Measurements from ENCODE around the gene THSD7B.
"Not testable (repeated sequence)": the region's sequence is repeated elsewhere in the genome, so short reads cannot be mapped to it uniquely, and the experiment has no call there.

The THSD7B gene

GRCh38 chr2:137570484-137570883, 805.1 kb downstream of the THSD7B start:
- DNase-seq (ENCODE audit: low spot score), result no peak

DNA sequence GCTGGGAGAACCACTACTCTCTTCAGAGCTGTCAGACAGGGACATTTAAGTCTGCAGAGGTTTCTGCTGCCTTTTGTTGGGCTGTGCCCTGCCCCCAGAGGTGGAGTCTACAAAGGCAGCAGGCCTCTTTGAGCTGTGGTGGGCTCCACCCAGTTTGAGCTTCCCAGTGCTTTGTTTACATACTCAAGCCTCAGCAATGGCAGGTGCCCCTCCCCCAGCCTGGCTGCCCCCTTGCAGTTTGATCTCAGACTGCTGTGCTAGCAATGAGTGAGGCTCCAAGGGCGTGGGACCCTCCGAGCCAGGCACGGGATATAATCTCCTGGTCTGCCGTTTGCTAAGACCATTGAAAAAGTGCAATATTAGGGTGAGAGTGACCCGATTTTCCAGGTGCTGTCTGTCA, 822.5 kb downstream of the THSD7B start:
- DNase-seq (ENCODE audit: low spot score), result not testable (repeated sequence)

DNA sequence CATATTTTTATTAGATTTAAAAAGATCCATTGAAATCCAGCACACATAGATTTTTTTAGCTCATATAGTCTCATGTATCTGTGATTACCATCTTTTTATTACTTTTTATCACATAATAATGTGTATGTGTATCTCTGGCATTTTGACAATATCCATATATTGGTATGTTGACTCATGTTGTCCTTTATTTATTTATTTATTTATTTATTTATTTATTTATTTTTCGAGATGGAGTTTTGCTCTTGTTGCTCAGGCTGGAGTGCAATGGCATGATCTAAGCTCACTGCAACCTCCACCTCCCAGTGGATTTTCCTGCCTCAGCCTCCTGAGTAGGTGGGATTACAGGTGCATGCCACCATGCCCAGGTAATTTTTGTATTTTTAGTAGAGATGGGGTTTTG, 823.2 kb downstream of the THSD7B start:
- DNase-seq (ENCODE audit: low spot score), result not testable (repeated sequence)

GRCh38 chr2:137590102-137590501, 824.8 kb downstream of the THSD7B start:
- DNase-seq (ENCODE audit: low spot score), result no peak

DNA sequence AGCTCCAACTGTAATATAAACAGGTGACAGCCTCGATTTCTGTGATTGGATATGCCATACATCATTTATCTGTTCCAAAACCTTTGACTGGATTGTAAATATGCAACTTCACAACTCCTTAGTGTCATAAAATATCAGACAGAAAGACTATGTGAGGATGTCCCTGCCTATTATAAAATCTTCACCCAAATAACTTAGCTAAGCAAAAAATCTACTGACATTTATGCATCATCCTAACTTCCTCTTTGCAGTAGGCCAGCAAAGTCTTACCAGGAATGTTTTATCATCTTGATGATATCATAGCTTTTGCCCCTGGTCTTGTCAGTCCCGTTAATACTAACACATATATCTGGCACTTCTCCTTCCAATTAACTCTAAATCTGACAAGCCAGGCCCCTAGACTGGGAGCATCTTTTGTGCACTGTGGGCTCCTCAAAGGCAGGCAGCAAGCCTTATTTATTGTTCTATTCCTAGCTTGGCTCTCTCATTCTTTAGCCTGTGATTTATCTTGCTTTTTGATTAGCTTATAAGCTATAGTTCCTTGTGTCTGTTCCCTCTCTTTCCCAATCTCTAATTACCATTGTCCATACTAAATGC, 842.5 kb downstream of the THSD7B start:
- DNase-seq (ENCODE audit: low spot score), result no peak

DNA sequence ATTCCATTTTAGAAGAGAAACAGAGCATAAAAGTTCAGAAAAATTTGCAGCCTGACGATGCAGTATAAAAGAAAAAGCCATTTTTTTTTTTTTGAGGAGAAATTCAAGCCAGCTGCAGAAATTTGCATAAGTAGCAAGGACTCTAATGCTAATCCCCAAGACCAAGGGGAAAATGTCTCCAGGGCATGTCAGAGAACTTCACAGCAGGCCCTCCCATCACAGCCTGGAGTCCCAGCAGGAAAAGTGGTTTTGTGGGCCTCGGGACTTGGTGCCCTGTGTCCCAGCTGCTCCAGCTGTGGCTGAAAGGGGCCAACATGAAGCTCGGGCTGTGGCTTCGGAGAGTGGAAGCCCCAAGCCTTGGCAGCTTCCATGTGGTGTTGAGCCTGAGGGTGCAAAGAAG, 873.6 kb downstream of the THSD7B start:
- no peak for DNase-seq (ENCODE audit: low spot score)

- DNase-seq (ENCODE audit: low spot score), result no peak
Measured at GRCh38 chr2:137644731-137645130, 879.4 kb downstream of the THSD7B start.

DNA sequence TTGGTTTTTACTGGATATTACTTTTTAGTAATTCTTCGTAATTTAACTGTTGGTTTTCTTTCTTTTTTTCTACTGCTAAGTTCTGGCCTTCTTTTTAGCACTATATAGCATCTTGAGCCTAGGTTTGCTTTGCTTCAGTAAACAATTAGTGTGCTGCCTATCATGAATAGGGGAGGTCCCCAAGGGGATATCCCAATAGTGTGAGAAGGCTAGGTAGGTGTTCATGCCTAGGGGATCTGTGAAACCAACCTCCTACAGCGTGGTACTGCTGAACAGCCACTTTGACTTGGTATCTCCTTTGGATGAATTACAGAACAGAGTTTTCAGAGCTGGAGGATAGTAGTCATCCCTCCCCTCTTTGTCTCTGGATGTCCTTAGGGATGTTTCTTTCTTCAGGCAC, 888.7 kb downstream of the THSD7B start:
- no peak for DNase-seq (ENCODE audit: low spot score)

DNA sequence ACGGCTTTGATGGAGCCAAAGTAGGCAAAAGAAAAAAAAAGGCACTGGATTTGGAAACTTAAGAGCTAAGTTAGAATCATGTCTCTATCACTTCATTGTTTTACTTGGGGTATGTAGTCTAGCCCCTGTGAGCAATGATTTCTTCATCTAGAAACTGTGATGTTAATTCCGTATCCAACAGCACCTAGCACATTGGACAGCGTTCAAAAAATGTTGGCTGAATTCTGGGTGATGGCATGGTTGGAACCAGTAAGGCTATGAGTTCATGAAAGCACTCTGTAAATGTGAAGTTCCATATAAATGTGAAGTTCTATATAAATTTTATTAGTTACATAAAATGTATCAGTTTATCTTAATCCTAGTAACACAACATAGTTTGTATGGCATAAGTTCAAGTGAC, 890.5 kb downstream of the THSD7B start:
- no peak for DNase-seq (ENCODE audit: low spot score)

DNA sequence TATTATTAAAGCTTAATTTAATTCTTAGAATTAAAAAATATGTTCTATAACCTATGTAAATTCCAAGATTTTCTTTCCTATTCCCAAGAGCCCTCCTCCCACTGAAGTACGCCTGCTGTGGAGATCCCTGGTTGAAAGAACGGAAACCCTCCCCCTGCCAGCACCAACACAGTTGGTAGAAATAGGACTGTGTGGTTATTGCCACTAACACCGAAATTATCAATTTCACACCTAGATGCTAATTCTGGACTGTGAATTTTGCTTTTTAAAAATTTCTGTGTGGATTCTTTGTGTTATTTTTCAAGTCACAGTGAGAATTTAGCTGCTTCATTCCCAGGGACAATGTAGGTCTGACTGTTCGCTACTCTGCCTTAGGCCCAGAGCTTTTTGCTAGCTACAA, 893.1 kb downstream of the THSD7B start:
- no peak for DNase-seq (ENCODE audit: low spot score)

DNA sequence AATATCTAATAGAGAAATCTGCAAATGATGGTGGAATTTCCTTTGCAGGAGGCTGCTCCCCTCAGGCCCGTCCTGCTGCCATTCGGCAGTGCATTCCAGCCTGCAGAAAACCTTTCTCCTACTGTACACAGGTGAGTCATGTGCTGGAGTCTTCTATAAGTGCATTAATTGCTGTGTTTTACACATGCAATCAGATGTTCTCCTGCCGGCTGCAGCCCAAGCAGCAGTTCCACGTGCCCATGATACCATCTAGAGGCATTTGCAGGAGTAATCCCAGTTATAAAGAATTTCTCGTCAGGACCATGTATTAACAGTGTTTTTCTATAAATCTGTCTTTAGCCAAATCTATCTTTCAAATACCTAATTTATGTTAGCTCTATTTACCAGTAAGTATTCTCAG, 894.3 kb downstream of the THSD7B start:
- peak; percentile 67 for DNase-seq (ENCODE audit: low spot score)

DNA sequence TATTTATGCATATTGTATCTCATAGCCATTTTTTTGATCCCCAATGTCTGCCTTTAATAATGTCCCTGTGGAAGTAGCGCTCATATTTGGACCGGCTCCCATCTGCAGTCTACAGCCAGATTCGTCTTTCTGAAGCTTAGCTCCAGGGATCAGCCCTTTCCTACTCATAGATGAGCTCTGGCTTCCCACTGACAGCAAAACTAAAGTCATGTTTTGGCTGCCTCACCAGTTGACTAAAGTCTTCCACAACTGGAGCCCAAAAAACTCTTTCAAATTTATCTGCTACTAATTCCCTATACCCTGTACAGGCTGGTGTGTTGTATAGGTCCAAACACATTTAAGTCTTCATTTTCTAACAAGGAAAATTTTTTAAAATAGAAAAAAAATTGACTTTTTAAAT, 904.8 kb downstream of the THSD7B start:
- no peak for DNase-seq (ENCODE audit: low spot score)

DNA sequence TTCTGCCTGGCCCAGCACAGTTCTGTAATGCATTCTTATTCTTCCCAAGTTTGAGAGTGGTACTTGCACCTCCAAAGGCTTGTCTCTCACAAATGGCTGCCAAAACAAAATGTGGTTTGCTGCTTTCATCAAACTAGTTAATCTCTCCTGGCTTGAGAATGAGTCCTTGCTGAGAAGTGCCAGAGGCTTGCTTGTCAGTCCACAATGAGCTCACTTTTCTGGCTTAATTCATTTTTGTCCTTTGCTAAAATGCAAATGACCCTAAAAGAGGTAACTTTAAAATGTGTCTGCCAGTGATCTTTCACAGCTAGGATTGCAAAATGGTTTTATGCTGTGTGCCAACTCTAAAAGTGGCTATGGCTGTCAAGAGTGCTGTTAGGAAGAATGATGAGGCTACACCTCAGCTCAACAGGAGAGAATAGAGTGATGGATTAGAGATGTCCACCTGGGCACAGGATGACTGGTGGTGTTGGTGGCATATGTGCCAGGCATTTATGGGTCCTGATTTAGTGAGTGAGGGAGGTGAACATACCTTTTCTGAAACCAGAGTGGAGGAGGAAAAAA, 907.7 kb downstream of the THSD7B start:
- no peak for DNase-seq (ENCODE audit: low spot score)

DNA sequence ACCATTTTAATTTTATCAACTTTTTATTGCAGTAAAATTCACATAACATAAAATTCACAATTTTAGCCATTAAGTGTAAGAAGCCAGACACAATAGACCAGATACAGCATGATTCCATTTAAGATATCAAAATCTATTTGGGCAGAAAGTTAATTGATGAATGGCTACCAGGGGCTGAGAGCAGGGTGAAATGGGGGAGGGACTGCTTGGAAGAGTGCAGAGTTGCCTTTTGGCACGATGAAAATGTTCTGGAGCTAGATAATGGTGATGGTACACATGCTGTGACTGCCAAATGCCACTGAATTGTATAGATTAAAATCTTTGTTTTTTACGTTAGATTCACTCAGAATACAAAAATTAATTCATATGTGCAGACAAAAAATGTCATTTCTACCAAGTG, 909.6 kb downstream of the THSD7B start:
- DNase-seq (ENCODE audit: low spot score), result no peak

- no peak for DNase-seq (ENCODE audit: low spot score)
Measured at GRCh38 chr2:137675584-137676327, 910.4 kb downstream of the THSD7B start.

DNA sequence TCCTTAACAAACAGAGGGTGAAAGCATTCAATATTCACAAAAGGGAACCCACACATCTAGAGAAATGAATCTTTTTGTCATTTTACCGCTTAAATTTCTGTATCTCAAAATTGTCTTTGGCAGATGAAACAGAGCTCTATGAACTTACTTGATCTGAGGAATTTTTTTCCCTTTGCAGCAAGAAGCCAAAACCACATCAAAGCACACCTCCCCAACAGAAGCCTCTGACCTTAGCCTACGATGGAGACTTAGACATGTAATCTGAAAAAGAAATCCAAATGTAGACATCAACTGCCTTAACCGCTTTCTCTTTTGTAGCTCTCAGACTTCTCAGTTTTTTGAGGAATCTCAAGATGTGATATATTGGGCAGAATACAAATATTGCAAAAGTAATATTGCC, 911.0 kb downstream of the THSD7B start:
- peak; percentile 8 for DNase-seq (ENCODE audit: low spot score)

DNA sequence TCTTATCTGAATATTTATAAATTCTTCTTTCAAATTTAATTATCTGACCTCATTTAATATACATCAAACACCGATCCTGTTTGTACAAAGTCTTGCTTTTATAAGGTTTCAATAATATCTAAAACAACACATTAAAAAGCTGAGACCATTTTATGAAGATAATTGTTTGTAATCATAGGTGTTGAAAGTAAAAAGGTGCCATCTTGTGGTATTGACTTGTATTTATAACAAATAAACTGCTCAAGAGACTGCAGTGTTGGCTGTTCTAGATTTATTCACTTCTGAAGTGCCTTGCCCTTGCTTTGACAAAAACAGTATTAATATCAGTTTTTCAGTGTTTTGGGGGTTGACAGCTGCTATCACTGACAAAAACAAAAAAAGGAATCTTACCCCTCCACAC, 912.1 kb downstream of the THSD7B start:
- no peak for DNase-seq (ENCODE audit: low spot score)

DNA sequence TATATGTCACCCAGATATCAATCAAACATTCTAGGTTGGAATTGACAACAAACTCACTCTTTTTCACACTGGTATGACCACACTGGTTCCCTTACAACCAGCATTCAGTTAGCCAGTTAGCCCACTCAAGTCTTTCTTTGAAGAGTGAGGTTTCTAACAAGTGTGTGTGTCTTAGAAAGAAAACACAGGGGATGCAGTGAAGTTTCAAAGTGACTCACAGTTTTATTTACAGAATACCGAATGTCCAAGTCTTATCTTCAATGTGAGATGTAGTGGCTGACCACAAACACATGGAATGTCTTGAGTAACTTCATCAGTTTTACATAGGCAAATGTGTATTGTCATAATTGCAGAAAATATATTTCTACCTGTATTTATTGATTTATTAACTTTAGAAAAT, 924.2 kb downstream of the THSD7B start:
- no peak for DNase-seq (ENCODE audit: low spot score)

GRCh38 chr2:137693534-137693933, 928.2 kb downstream of the THSD7B start:
- no peak for DNase-seq (ENCODE audit: low spot score)

DNA sequence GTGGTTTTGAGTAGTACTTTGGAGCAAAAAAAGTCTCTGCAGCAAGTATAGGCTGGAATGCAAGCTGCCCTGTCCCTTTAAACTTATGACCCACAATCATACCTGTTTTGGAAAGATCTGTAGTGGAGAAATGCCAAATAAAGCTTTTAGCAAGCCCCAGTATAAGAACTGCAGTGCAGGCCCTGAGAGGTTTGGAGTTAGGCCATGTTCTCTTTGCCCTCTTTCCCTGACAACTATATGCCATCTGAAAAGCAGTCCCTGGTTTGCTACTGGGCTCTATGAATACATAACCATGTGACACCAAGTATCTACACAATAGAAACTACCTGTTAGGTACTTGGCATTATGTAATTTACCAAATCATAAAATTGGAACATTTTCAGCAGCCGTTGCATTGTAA, 931.6 kb downstream of the THSD7B start:
- DNase-seq (ENCODE audit: low spot score), result no peak

GRCh38 chr2:137700250-137700649, 934.9 kb downstream of the THSD7B start:
- DNase-seq (ENCODE audit: low spot score), result not testable (repeated sequence)

- no peak for DNase-seq (ENCODE audit: low spot score)
Measured at GRCh38 chr2:137700681-137701080, 935.3 kb downstream of the THSD7B start.

- DNase-seq (ENCODE audit: low spot score), result no peak
Measured at GRCh38 chr2:137705296-137705695, 940.0 kb downstream of the THSD7B start.
